ENCODE results near the gene ADGRV1.

DNA sequence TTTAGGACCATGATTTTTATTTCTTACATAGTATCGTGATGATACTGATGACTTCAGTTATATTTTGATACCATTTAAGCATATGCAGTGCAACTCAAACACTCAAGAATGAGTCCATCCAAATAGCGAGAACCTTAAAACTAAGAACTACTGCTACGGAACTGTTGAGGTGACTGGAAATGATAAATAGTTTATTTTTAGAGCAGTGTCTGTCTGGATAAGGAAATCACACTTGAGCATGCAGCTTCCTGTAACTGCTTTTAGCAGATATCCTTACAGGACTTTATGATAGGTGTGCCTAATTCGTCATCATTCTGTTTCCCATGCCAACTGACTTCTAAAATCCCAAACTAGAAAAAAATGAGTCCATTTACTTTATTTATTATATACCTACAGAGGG is 85.5 kb downstream of the ADGRV1 start:
- TF ChIP-seq, protein P1, sequence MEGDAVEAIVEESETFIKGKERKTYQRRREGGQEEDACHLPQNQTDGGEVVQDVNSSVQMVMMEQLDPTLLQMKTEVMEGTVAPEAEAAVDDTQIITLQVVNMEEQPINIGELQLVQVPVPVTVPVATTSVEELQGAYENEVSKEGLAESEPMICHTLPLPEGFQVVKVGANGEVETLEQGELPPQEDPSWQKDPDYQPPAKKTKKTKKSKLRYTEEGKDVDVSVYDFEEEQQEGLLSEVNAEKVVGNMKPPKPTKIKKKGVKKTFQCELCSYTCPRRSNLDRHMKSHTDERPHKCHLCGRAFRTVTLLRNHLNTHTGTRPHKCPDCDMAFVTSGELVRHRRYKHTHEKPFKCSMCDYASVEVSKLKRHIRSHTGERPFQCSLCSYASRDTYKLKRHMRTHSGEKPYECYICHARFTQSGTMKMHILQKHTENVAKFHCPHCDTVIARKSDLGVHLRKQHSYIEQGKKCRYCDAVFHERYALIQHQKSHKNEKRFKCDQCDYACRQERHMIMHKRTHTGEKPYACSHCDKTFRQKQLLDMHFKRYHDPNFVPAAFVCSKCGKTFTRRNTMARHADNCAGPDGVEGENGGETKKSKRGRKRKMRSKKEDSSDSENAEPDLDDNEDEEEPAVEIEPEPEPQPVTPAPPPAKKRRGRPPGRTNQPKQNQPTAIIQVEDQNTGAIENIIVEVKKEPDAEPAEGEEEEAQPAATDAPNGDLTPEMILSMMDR (IDR thresholded peaks at IDR 0.05) = no peak
- no peak for TF ChIP-seq POLR2A (IDR thresholded peaks at IDR 0.05)
